ENCODE results near the gene FMNL3. TPM values are rescaled to one million over a fixed set of nuclear protein-coding genes. Genes with fewer than 3 reads are reported as not detected.

FMNL3 gene
- total RNA-seq, 1 donor from 2014 or later = 35.1 TPM

GRCh38 chr12:49644620-49644994 lies 62.6 kb downstream of the FMNL3 start:
- TF ChIP-seq CTCF (IDR thresholded peaks at IDR 0.05; ENCODE audit: insufficient read depth, low read length, poor library complexity, severe bottlenecking) = peak; percentile 93
- Histone ChIP-seq H3K27me3 (ENCODE audit: control insufficient read depth, insufficient read depth, low read length) (no peaks in the 10 kb centered on the region), H3K4me3 (ENCODE audit: low read depth, low read length) (no peak overlapping the region), H3K36me3 (ENCODE audit: control insufficient read depth, insufficient read depth, low read length) (peaks cover 5% of the 10 kb centered on the region)
- DNase-seq (ENCODE audit: low read depth) = peak; percentile 10

GRCh38 chr12:49643961-49644619 lies 63.1 kb downstream of the FMNL3 start:
- no peak for TF ChIP-seq CTCF (IDR thresholded peaks at IDR 0.05; ENCODE audit: insufficient read depth, low read length, poor library complexity, severe bottlenecking)
- Histone ChIP-seq H3K4me3 (ENCODE audit: low read depth, low read length) (no peak overlapping the region), H3K27me3 (ENCODE audit: control insufficient read depth, insufficient read depth, low read length) (no peaks in the 10 kb centered on the region), H3K36me3 (ENCODE audit: control insufficient read depth, insufficient read depth, low read length) (peaks cover 5% of the 10 kb centered on the region)
- DNase-seq (ENCODE audit: low read depth) = no peak

- H3K36me3 ChIP-seq (ENCODE audit: control insufficient read depth, insufficient read depth, low read length) = peaks cover 5% of the 10 kb centered on the region
- no peak for TF ChIP-seq CTCF (IDR thresholded peaks at IDR 0.05; ENCODE audit: insufficient read depth, low read length, poor library complexity, severe bottlenecking)
- no peak for DNase-seq (ENCODE audit: low read depth)
- no peaks in the 10 kb centered on the region for H3K27me3 ChIP-seq (ENCODE audit: control insufficient read depth, insufficient read depth, low read length)
- H3K4me3 ChIP-seq (ENCODE audit: low read depth, low read length) = no peak overlapping the region
These were observed 64.1 kb downstream of the FMNL3 start for GRCh38 chr12:49643135-49643534.

- Histone ChIP-seq H3K27me3 (ENCODE audit: control insufficient read depth, insufficient read depth, low read length) (no peaks in the 10 kb centered on the region), H3K36me3 (ENCODE audit: control insufficient read depth, insufficient read depth, low read length) (peaks cover 5% of the 10 kb centered on the region), H3K4me3 (ENCODE audit: low read depth, low read length) (no peak overlapping the region)
- TF ChIP-seq CTCF (IDR thresholded peaks at IDR 0.05; ENCODE audit: insufficient read depth, low read length, poor library complexity, severe bottlenecking) = no peak
- no peak for DNase-seq (ENCODE audit: low read depth)
These were observed 64.8 kb downstream of the FMNL3 start for GRCh38 chr12:49642370-49642802.

- Histone ChIP-seq H3K4me3 (ENCODE audit: low read depth, low read length) (no peak overlapping the region), H3K27me3 (ENCODE audit: control insufficient read depth, insufficient read depth, low read length) (no peaks in the 10 kb centered on the region), H3K36me3 (ENCODE audit: control insufficient read depth, insufficient read depth, low read length) (peaks cover 5% of the 10 kb centered on the region)
- no peak for TF ChIP-seq CTCF (IDR thresholded peaks at IDR 0.05; ENCODE audit: insufficient read depth, low read length, poor library complexity, severe bottlenecking)
- DNase-seq (ENCODE audit: low read depth) = no peak
These were observed 65.3 kb downstream of the FMNL3 start for GRCh38 chr12:49641748-49642369.

Data from kidney epithelial cell (primary cell).